ENCODE results near the gene TCEA3.
A peak's percentile ranks its signal among the peaks of the same experiment; 100 is the strongest.

The TCEA3 gene

DNA sequence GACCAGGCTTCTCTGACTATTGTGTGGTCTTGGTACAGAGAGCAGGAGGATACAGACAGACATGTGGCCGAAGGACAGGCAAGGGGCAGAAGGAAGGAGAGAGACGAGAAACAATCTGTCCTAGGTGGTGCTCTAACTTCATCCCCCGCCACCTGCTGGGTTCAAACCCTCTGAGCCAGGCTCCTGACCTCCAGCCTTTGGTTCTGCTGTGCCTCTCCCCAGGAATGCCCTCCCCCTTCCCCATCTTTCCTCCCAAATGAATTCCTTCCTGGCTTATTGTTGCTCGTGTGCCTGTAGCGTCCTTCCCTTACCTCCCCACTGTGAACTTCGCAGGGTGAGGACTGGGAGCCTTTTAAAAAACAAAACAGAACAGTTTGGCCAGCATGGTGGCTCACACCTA is 5.4 kb downstream of the TCEA3 start:
- no peak for FAIRE-seq

DNA sequence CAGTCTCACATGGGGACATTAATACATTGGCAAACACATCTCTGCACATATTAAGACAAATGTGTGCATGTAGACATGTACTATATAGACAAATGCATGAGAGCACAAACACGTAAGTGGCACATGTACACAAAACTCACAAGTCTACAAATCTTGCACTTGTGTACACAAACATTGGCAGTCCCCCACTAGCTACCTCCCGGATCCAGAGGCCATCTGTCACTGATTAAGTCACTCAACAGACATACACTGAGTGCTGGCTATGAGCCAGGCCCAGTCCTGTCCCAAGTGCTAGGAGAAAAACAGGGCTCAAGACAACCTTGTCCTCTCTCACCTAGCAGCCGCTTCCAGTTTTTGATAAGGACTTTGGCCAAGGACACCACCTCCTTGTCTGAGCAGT is 7.0 kb downstream of the TCEA3 start:
- no peak for FAIRE-seq

- FAIRE-seq = no peak
Observed at GRCh38 chr1:23416964-23417363, 7.6 kb downstream of the TCEA3 start.

DNA sequence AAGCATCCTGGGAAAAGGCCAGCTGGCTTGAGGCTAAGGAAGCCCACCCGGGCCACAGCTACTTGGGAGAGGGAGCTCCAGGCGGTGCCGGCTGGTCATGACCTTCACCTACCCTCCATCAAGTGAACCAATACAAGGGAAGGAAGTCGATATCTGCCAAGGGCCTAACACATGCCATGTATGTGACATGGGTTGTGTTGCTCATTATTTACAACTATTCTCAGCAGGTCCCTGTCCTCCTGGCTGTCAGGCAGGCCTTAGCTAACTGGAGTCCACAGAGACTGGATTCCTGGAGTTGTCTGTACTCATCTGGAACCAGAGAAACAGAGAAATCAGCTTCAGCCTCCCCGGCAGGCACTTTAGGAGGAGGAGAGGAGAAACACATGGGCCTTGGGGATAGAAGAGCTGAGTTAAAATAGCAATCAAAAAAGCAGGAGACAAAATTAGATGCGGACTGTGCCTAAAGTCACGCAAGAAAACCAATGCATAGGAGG is 15.7 kb downstream of the TCEA3 start:
- FAIRE-seq = no peak

- FAIRE-seq = no peak
Observed at GRCh38 chr1:23407016-23407630, 17.4 kb downstream of the TCEA3 start.

- no peak for FAIRE-seq
Observed at GRCh38 chr1:23405946-23406345, 18.6 kb downstream of the TCEA3 start.

GRCh38 chr1:23403735-23404486 is 20.6 kb downstream of the TCEA3 start:
- peak; percentile 77 for FAIRE-seq

DNA sequence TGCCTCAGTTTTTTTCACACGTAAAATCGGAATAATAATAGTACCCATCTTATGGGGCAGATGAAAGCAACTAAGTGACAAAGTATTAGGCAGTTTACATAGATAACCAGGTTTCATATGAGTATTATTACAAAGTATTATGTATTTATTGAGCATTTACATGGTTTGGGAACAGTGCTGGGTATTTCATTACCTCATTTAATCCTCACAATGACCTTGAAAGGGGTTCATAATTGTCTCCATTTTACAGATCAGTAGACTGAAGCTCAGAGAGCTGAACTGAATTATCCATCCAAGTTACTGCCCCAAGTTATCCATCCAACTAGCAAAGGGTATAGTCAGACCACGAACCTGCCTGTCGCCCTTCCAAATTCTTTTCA is 21.2 kb downstream of the TCEA3 start:
- no peak for FAIRE-seq

DNA sequence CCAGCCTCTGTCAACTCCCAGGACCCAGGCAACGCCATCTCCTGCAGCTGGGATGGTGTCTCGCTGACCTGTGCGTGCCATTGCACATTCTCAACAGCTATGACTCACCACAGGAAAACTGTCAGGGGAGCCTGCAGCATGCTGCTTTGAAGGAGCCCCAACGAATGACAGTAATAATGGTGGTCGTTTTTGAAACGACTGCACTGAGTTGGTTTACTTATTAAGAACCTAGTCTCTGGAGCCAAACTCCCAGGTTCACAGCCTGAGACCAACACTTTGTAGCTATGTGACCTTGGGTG is 21.6 kb downstream of the TCEA3 start:
- FAIRE-seq = no peak

- no peak for FAIRE-seq
Observed at GRCh38 chr1:23402286-23403037, 22.1 kb downstream of the TCEA3 start.

GRCh38 chr1:23401313-23401712 is 23.2 kb downstream of the TCEA3 start:
- no peak for FAIRE-seq

DNA sequence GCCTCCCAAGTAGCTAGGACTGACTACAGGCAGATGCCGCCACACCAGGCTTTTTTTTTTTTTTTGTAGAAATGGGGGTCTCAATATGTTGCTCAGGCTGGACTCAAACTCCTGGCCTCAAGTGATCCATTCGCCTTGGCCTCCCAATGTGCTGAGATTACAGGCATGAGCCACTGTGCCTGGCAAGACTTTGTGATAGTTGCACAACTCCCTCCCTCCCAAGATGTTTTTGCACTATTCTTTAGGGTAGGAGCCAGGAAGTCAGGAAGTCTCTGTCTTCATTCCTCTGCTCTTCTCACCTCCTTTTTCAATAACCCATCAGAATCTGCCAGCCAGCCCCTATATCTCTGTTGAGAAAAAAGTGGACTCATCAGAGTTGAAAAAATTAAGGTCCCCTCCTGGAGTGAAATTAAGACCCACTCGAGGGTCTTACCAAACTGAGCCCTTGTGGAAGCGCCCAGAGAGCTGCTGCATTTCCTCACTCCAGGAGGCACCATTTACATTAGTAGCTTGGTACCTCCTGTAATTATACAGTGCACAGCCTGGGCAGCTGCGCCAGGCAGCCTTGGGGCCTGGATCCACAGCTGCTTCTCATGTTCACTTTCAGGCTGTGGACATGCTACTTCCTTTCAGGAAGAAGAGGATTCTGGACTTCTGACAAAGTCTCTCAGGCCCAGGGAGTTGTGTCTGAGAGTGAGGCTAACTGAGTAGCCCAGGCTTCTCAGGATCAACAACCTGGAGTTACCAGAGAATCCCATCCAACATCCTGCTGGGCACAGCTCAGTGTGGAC is 24.0 kb downstream of the TCEA3 start:
- FAIRE-seq = no peak

GRCh38 chr1:23399229-23399628 is 25.3 kb downstream of the TCEA3 start:
- no peak for FAIRE-seq

GRCh38 chr1:23397908-23398307 is 26.6 kb downstream of the TCEA3 start:
- no peak for FAIRE-seq

GRCh38 chr1:23396380-23396779 is 28.2 kb downstream of the TCEA3 start:
- FAIRE-seq = no peak

GRCh38 chr1:23395849-23396248 is 28.7 kb downstream of the TCEA3 start:
- no peak for FAIRE-seq

GRCh38 chr1:23395154-23395724 is 29.3 kb downstream of the TCEA3 start:
- no peak for FAIRE-seq

- FAIRE-seq = no peak
Observed at GRCh38 chr1:23394684-23395083, 29.9 kb downstream of the TCEA3 start.

DNA sequence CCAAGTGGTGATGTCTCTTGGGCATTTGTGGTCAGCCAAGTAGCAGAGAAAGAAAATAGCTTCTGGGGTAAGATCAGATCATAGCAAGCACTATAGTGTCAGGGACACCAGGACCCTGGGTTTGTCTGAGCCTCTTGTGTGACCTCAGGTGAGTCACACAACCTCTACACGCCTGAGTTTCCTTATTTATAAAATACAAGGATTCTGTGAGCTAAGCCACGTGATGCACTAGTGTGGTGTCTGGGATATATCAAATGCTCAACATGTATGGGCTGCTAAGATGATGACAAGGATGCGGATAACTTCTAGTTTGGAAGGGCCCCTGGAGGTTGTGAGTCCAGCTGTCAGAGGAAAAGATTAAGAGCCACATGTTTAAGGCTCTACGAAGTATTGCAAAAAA is 30.4 kb downstream of the TCEA3 start:
- FAIRE-seq = no peak

DNA sequence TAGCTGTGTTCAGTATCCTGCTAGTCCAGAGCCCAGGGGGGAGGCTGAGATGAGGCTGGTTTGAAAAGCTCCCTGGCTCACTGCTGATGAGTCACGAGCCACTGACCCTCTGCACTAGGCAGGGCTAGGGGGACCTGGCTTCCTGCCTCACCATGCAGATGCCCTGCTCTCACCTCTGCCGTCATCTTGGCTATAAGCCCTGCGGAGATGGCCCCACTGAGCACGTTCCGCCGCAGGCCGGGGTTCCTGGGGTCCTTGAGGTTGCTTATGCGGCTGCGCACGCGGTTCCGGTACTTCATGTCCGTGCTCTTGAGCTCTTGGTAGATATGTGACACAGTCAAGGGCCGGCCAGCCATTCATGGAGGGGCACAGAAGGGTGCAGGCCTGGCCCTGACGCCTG is 30.8 kb downstream of the TCEA3 start:
- FAIRE-seq = no peak

DNA sequence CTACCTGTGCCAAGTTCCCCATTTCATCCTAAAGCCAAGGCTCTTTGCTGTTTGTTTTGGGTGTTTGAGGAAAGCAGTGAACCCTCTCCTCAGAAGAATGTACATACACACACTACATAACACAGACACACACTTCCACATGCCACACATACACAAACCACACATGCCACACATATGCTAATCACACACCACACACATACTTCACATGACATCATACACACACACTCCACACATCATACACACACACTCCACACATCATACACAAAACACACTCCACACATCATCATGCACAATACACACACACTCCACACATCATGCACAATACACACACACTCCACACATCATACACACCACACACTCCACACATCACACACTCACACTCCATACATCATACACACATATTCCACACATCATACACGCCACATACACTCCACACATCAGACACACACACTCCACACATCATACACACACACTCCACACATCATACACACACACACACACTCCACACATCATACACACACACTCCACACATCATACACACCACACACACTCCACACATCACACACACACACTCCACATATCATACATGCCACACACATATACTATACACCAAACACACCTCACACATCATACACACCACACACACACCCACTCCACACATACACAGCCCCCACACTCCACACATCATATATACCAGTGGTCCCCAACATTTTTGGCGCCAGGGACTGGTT is 32.3 kb downstream of the TCEA3 start:
- FAIRE-seq = no peak

DNA sequence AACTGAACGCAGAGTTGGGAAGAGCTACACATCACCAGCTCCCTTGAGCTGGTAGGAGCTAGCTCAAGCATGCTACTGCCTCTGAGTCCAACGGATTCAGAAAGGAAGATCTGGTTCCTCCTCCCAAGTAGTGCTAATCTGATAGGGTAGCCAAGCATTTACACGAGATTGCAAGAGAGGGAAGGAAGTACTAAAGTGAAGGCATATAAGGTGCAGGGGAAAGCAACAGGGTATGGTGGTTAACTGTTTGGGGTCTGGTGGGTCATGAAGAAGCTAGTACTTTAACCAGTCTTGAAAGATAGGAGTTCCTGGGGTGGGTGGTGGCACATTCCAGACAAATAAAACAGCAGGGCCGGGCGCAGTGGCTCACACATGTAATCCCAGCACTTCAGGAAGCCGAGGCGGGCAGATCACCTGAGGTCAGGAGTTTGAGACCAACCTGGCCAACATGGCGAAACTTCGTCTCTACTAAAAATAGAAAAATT is 34.7 kb downstream of the TCEA3 start:
- FAIRE-seq = no peak

Data from islet of Langerhans (tissue), 1 donor.